Measurements from ENCODE around the gene AKAP8. TPM values are rescaled to one million over a fixed set of nuclear protein-coding genes. Genes with fewer than 3 reads are reported as not detected.

Gene AKAP8
- total and polyA plus RNA-seq, 9 of the 15 experiments (the other 6 are each of a cell fraction or from before 2014, with no cell fraction given), result 3.4 to 56.5 (median 15.0) TPM

DNA sequence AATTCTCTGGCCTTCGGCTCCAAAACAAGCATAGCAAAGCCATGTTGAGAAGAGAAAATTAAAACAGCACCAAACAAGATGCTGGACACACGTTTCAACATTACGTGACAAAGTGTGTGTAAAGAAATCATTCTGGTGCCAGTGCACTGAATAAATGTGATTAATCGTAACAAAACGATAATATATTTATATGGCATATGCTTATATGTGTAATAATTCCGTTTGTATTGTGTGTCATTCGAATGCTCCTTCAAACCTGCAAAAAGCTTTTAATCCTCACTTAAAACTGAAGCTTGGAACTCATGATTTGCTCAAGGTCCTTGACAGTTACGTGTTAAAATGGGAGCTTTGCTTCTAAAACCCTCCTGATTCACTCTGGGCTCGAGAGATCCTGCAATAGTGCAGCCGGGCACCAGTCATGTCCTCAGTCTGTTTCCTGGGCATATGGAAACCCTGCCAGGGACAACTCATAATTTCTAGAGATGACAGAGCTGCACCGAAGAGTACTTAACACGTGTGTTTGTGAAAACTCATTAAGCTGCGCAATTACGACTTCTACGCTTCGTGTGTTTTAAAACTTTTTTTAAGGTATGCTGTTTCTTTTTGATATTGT lies 39.9 kb upstream of the AKAP8 start (continued):
- TF ChIP-seq SMAD4 (CRISPR knock-in tag; conservative IDR thresholded peaks at IDR 0.05) (no peak), SIN3A (IDR thresholded peaks at IDR 0.05; ENCODE audit: borderline replicate concordance in 2 of 2, control insufficient read depth in 1 of 2, low read depth in 2 of 2, low read length in 2 of 2) (0 out of 4 replicates have a peak, but pooled peaks of 1 of the 2 experiments have one; percentile 28), ATF7 (IDR thresholded peaks at IDR 0.05) (no peak), ZNF354B (CRISPR knock-in tag; IDR thresholded peaks at IDR 0.05) (no peak), RBBP5 (IDR thresholded peaks at IDR 0.05; ENCODE audit: borderline replicate concordance, insufficient read depth, low read length, poor library complexity, severe bottlenecking) (no peak), HEY1 (CRISPR knock-in tag; IDR thresholded peaks at IDR 0.05; ENCODE audit: borderline replicate concordance) (0 out of 2 replicates have a peak, but pooled peaks have one; percentile 65), THRAP3 (IDR thresholded peaks at IDR 0.05; ENCODE audit: borderline replicate concordance) (no peak), ZNF75A (CRISPR knock-in tag; IDR thresholded peaks at IDR 0.05) (no peak), ZNF76 (CRISPR knock-in tag; IDR thresholded peaks at IDR 0.05; ENCODE audit: borderline replicate concordance) (no peak), SNRNP70 (optimal IDR thresholded peaks at IDR 0.05; ENCODE audit: low read depth, low read length) (no peak), ZNF395 (CRISPR knock-in tag; IDR thresholded peaks at IDR 0.05) (peak; percentile 17), HNRNPL (IDR thresholded peaks at IDR 0.05; ENCODE audit: low read depth, low read length) (peak; percentile 59; the same call in 1 of the 2 replicates), ZBTB2 (IDR thresholded peaks at IDR 0.05) (no peak), DMBX1 (CRISPR knock-in tag; IDR thresholded peaks at IDR 0.05; ENCODE audit: borderline replicate concordance) (no peak)
- TF ChIP-seq, protein P1, sequence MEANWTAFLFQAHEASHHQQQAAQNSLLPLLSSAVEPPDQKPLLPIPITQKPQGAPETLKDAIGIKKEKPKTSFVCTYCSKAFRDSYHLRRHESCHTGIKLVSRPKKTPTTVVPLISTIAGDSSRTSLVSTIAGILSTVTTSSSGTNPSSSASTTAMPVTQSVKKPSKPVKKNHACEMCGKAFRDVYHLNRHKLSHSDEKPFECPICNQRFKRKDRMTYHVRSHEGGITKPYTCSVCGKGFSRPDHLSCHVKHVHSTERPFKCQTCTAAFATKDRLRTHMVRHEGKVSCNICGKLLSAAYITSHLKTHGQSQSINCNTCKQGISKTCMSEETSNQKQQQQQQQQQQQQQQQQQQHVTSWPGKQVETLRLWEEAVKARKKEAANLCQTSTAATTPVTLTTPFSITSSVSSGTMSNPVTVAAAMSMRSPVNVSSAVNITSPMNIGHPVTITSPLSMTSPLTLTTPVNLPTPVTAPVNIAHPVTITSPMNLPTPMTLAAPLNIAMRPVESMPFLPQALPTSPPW (CRISPR knock-in tag; IDR thresholded peaks at IDR 0.05), result no peak
- TF ChIP-seq, protein P2, sequence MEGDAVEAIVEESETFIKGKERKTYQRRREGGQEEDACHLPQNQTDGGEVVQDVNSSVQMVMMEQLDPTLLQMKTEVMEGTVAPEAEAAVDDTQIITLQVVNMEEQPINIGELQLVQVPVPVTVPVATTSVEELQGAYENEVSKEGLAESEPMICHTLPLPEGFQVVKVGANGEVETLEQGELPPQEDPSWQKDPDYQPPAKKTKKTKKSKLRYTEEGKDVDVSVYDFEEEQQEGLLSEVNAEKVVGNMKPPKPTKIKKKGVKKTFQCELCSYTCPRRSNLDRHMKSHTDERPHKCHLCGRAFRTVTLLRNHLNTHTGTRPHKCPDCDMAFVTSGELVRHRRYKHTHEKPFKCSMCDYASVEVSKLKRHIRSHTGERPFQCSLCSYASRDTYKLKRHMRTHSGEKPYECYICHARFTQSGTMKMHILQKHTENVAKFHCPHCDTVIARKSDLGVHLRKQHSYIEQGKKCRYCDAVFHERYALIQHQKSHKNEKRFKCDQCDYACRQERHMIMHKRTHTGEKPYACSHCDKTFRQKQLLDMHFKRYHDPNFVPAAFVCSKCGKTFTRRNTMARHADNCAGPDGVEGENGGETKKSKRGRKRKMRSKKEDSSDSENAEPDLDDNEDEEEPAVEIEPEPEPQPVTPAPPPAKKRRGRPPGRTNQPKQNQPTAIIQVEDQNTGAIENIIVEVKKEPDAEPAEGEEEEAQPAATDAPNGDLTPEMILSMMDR (IDR thresholded peaks at IDR 0.05 in 2 of 3, conservative IDR thresholded peaks at IDR 0.05 in 1 of 3; ENCODE audit: insufficient read depth in 2 of 3, low read depth in 1 of 3, low read length in 3 of 3), result peak in 1 of 3 experiments; percentile 12; a peak in 1 of 6 replicates
- TF ChIP-seq, protein P3, sequence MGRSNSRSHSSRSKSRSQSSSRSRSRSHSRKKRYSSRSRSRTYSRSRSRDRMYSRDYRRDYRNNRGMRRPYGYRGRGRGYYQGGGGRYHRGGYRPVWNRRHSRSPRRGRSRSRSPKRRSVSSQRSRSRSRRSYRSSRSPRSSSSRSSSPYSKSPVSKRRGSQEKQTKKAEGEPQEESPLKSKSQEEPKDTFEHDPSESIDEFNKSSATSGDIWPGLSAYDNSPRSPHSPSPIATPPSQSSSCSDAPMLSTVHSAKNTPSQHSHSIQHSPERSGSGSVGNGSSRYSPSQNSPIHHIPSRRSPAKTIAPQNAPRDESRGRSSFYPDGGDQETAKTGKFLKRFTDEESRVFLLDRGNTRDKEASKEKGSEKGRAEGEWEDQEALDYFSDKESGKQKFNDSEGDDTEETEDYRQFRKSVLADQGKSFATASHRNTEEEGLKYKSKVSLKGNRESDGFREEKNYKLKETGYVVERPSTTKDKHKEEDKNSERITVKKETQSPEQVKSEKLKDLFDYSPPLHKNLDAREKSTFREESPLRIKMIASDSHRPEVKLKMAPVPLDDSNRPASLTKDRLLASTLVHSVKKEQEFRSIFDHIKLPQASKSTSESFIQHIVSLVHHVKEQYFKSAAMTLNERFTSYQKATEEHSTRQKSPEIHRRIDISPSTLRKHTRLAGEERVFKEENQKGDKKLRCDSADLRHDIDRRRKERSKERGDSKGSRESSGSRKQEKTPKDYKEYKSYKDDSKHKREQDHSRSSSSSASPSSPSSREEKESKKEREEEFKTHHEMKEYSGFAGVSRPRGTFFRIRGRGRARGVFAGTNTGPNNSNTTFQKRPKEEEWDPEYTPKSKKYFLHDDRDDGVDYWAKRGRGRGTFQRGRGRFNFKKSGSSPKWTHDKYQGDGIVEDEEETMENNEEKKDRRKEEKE (IDR thresholded peaks at IDR 0.05; ENCODE audit: borderline replicate concordance in 1 of 2, control insufficient read depth in 1 of 2, low read depth in 2 of 2, low read length in 1 of 2), result no peak
